GOT3 (cell line): Measurements from ENCODE around the gene GLG1.
"Not testable (repeated sequence)": the region's sequence is repeated elsewhere in the genome, so short reads cannot be mapped to it uniquely, and the experiment has no call there.

Experiments used
- DNase-seq: peaks from one replicate; lab custom pipeline; 2025; ENCODE audit warnings: mixed read lengths; lab: John Stamatoyannopoulos, UW

The GLG1 gene

DNA sequence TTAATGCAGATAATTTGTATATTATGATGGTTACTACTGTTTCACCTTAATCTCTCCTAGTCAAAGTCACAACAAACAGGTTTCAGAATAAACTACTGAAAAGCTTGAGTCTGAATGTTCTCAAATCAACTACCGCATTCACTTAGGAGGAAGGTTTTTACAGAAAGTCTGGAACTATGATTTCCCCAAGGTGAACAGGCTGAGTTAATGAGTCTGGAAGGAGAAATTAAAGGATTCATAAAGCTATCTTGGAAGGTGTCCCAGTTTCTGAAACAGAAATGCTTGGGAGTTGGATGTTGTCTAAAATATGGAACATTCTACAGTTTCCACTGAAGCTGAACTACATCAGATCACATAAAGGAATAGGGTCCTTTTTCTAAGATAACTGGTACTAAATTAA is 69.2 kb downstream of the GLG1 start:
- DNase-seq = not testable (repeated sequence)

- not testable (repeated sequence) for DNase-seq
These were observed 72.3 kb downstream of the GLG1 start for GRCh38 chr16:74534650-74535049.

DNA sequence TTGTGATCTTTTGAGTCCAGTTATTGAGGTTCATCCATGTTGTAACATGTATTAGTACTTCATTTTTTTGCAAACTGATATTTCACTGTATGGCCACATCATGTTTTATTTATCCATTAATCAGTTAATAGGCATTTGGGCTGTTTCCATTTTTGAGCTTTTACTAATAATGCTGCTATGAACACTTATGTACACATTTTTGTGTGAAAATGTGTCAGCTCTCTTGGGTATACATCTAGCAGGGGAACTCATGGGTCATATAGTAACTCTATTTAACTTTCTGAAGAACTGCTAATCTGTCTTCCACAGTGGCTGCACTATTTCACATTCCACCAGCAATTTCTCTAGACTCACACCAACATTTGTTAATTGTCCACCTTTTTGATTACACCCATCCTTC is 82.0 kb downstream of the GLG1 start:
- DNase-seq = no peak

GRCh38 chr16:74524117-74524516 is 82.8 kb downstream of the GLG1 start:
- no peak for DNase-seq

DNA sequence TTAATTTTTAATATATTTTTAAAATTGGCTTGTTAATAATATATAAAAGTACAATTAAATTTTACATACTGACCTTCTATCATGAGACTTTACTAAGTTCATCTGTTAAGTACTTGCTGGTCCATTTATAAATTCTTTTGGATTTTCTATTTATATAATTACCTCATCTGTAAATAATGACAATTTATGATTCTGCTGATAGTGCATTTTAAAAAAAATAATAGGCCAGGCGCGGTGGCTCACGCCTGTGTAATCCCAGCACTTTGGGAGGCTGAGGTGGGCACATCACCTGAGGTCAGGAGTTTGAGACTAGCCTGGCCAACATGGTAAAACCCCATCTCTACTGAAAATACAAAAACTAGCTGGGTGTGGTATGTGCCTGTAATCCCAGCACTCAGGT is 83.2 kb downstream of the GLG1 start:
- DNase-seq = not testable (repeated sequence)

- no peak for DNase-seq
These were observed 84.8 kb downstream of the GLG1 start for GRCh38 chr16:74522160-74522559.

DNA sequence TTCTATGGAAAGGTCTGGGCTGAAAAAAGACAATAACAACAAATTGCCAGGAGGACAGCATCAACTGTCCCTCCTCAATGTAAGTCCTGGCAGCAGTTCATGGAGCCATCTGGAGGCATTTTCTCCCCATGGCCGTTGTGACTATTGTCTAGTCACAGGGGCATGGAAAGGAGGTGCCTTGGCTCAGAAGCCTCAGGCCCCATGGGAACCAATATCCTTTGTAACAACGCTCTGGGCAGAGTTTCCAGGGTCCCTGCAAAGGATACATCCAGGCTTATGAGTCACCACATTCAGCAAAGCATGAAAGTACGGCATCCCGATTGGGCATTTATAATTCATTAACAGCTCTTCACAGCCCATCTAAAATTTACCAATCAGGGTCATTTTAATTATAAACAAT is 85.2 kb downstream of the GLG1 start:
- no peak for DNase-seq

DNA sequence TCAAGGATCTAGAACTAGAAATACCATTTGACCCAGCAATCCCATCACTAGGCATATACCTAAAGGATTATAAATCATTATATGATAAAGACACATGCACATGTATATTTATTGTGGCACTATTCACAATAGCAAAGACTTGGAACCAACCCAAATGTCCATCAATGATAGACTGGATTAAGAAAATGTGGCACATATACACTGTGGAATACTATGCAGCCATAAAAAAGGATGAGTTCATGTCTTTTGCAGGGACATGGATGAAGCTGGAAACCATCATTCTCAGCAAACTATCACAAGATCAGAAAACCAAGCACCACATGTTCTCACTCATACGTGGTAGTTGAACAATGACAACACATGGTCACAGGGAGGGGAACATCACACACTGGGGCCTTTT is 88.0 kb downstream of the GLG1 start:
- not testable (repeated sequence) for DNase-seq

GRCh38 chr16:74511961-74512360 is 95.0 kb downstream of the GLG1 start:
- no peak for DNase-seq

DNA sequence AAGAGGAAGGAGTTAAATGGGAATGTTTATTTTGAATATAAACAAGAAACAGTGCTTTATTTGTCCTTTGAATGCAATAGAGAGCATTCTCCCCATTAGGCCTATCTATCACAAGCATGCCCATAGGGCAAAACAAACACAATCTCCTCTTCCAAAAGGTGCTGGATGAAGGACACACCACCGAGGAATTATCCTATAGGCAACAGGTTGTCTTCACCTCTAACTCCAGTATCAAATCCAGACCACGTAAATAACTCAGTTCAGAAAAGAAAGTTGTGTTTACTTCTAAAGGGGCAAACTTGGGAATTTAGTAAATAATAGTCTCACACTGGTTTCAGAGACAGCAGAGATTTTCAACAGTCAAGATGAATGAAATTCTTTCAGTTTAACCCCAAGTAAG is 101.9 kb downstream of the GLG1 start:
- no peak for DNase-seq

DNA sequence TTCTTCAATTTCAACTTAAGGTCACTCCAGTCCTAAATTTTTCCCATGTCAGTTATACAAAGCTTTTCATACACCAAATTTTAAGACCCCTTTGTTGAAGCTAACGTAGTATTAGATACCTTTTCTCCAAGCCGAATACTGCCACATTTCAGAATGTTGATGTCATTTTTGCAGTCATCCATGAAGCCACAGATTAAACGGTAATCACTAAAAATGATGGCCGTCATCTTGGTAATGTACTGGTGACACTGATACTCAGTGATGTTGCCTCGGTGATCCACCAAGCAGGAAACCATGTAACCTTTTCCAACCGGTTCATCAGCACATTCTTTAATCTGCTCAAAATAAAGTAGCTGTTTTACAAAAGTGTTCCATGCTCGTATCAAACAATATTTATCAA is 103.5 kb downstream of the GLG1 start:
- DNase-seq = no peak

GRCh38 chr16:74501484-74502478 is 105.1 kb downstream of the GLG1 start:
- no peak for DNase-seq

DNA sequence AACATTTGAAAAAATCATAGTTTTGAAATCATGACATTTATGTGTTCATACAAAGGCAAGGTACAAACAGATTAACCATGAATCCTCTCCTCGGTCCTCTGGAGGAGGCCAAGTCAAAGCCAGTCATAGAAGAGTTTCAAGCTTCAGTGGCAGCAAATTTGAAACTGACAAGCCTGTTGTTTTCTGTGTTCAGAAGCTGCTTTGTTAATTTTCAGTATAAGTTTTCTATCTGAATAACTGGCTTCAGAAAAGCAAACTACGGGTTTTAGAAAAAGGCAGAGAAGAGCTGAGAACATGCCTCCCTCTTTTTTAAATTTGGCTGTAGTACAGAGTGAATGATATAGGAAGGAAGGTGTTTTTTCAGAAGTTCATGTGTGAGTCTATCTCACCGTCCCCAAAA is 106.0 kb downstream of the GLG1 start:
- no peak for DNase-seq

GRCh38 chr16:74499114-74499513 is 107.8 kb downstream of the GLG1 start:
- DNase-seq = no peak

DNA sequence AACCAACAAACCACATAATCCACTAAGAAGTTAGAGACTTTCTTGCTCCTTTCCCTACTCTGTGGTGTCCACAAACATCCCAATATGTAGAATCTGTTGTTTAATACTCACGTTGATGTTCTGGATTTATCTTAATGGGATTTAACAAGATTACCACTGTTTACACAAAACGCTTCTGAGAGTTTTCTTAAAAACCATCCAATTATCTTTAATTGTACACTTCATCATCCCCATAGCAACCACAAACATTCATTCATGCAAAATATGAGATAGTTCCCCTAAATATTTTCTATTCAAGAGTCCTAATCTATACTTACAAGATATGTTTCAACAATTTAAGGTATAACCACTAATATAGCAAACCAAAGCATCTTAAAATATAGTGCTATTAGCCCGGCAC is 109.2 kb downstream of the GLG1 start:
- no peak for DNase-seq

- DNase-seq = no peak
These were observed 110.9 kb downstream of the GLG1 start for GRCh38 chr16:74496054-74496453.

DNA sequence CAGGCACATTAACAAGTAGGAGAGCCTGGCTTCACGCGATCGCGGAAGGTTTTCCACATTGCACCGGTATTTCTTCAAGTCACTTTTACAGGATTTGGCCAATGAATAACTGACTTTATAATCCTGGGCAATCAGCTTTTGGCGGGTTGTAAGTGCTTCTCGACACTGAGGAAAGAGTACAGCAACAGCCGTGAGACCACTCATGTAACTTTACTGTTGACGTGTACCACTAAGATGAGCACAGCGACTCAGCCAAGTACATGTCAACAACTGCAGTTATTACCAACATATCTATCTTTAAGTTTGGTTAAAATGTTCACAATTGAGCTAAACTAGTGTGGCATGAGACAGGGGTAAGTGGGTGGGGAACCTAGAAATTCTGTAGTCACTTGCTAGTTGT is 113.9 kb downstream of the GLG1 start:
- no peak for DNase-seq

DNA sequence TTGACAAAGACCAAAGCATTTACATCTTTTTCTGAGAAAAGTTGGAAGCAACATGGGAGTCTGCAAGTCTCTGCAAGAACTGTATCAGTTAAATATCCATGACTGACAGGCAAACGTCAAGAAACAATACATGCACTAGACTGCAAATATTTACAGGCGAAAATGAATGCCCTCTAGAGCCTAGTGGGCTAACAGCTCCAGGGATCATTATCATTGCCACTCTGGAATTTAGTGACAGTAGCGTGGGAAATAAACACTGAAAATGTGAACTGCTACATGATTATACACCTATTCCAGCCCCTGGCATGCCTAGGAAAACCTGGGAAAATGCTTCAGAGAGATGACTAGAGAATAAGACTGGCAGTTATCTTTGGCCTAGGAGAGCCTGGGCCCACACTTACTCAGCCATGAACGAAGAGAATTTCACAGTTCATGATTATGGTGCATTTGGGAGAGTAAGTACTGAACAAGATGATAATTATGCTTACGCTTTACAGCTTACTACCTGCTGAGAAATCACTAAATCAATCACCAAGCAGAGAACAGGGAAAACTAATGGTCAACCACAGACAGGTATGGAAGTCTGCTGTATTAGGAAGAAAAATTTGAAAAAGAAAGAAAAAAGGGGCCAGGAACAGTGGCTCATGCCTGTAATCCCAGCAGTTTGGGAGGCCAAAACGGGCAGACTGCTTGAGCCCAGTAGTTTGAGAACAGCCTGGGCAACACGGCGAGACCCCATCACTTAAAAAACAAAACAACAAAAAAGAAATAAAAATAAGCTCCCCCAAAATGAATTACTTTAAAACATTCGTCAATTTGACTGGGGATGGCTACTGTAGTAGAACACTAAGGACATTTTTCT is 119.0 kb downstream of the GLG1 start:
- no peak for DNase-seq

- no peak for DNase-seq
These were observed 121.0 kb downstream of the GLG1 start for GRCh38 chr16:74485916-74486315.

- DNase-seq = no peak
These were observed 126.5 kb downstream of the GLG1 start for GRCh38 chr16:74480150-74481029.

GRCh38 chr16:74477226-74477625 is 129.7 kb downstream of the GLG1 start:
- no peak for DNase-seq

DNA sequence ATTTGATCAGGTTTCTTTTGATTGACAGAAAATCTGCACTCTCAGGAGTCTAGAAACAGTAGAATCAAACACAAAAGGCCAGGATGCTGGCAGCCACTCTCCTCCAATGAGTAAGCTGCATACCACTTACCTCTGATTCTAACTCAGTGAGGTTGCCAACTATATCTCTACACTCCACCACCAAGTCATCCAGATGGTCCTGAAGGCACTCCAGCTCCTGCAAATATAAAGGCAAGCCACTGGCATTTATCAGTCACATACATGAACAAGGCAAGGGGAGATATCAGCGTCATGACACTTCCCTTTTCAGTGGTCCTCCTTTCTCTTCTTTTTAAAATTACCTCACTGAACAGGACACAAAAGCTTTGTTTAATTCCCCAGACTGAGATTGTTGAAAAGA is 132.5 kb downstream of the GLG1 start:
- DNase-seq = no peak
